GM19438 (cell line): Measurements from ENCODE around the gene UCP2.

ENCODE experiments used
- ATAC-seq: cut with Tn5 transposase; IDR thresholded peaks from one replicate; pipeline ENCODE4 v1.9.1; 2021; ENCODE audit warnings: low read depth; ENCODE audit not compliant: unreplicated experiment

UCP2 gene, protein sequence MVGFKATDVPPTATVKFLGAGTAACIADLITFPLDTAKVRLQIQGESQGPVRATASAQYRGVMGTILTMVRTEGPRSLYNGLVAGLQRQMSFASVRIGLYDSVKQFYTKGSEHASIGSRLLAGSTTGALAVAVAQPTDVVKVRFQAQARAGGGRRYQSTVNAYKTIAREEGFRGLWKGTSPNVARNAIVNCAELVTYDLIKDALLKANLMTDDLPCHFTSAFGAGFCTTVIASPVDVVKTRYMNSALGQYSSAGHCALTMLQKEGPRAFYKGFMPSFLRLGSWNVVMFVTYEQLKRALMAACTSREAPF

DNA sequence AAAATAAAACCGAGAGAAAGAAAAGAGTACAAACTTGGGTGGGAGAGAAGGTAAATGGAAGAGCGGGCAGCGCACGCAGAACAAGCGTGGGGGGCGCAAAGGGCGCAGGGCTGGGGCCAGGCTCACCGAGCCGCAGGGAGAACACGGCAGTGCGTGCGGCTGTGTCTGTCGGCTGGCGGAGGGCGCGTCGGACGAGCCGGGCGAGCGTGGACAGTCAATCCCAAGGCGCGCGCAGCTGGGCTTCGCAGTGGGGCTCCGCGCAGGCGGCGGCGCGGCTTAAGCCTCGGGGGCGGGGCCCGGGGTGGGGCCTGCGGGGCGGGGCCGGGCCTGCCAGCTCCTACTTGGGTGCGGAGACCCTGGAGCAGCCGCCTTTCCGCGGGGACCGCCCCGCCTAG is at the start of gene UCP2:
Gene UCP2 (minus strand): TSS at position 249 of the 395 bp plus-strand sequence. CDS start 4,465 bp downstream, outside the sequence.
- ATAC-seq = peak; percentile 55

GRCh38 chr11:74030723-74031676 is 48.4 kb upstream of the UCP2 start:
- no peak for ATAC-seq

DNA sequence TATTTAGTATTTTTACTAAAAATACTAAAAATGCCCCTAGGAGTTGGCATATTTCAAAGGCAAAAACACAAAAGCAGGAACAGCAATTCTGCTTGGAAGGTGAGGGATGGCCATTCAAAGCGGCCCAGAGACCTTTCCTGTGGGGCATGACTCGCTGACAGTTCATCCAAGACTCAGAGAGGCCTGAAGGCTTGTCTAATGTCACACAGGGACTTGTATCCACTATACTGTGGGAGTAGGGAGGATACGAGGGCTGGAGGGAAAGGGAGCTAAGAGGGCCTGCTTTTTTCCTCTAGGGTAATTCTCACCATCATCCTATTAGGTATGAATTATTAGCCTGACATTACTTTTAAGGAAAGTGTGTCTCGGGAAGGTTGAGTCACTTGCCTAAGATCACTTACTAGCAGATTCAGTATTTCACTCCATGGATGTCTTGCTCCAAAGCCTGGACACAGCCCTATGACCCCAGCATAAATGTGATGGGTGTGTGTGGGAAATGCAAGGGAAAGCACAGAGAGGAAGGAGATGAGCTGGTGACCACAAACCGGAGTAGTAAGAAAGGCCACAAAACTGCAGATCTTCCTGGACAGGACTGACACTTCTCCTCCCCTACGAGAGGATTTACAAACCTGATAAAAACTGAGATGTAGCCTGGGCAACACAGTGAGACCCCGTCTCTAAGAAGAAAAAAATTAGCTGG is 43.0 kb upstream of the UCP2 start:
- ATAC-seq = no peak

- ATAC-seq = no peak
Measured at GRCh38 chr11:74024261-74025029, 41.8 kb upstream of the UCP2 start.

DNA sequence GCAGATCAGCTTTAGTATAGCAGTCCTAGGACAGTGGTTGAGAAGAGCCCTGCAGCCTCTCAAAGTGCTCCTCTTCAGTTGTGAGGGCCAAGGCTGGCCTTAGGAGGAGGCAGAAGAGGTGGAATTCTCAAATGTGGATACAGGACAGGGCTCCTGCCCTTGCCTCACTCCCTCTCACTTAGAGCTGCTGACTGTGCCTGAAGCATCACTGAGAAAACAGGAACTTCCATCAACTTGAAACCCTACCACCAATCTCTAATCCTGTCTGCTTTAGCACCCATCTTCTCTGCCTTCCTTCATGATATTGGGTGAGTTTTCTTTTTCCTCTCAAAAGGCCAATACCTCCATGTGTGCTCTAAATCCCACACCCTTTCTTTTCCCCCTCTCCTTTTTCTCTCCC is 40.6 kb upstream of the UCP2 start:
- ATAC-seq = no peak

DNA sequence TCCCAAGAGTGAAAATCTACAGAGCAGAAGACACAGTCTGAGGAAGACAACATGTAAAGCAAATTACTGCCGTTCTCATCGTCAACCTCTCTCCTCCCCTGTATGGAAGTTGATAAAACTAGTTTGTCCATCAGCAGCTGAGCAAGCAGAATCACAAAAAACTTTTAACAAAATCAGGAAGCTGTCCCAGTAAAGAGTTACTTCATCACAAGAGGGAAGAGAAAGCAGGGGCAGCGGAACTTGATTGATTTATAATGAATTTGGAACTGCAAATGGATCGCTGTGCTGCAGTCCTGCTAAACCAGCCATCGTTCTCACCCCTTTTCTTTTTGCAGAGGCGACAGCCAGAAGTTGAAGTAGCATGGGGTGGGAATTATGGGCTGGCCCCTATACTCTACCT is 39.9 kb upstream of the UCP2 start:
- no peak for ATAC-seq

GRCh38 chr11:74021998-74022397 is 39.4 kb upstream of the UCP2 start:
- no peak for ATAC-seq

- peak; percentile 68 for ATAC-seq
Measured at GRCh38 chr11:74020539-74020938, 37.9 kb upstream of the UCP2 start.

GRCh38 chr11:74019860-74020259 is 37.2 kb upstream of the UCP2 start:
- ATAC-seq = no peak

DNA sequence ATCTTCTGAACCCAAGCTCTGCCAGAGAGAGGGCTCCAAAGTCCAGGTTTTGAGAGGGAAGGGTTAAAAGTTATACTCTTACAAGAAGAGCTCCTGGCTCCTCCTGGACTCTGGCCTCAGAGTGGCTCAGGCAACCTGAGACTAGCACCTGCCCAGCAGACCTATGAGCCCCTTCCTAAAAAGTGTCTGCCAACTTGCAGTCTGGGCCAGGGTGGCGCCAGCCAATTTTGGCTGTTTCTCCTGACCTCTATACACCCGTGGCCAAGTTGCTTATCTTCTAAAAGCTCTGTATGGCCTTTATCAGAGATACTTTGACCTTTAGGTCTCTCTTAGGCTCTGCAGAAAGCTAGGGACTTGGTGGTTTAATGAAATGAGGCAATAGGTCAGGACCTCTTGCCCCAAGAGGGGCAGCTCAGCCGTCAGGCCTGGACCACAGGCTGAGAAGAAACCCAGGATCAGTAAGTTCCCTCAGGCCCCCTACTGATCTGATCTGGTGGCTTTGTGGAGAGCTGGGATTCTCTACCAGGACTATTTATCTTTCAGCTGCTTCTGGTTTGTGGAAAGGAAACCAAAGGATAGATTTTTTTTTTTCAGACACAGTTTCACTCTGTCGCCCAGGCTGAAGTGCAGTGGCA is 36.6 kb upstream of the UCP2 start:
- ATAC-seq = no peak

DNA sequence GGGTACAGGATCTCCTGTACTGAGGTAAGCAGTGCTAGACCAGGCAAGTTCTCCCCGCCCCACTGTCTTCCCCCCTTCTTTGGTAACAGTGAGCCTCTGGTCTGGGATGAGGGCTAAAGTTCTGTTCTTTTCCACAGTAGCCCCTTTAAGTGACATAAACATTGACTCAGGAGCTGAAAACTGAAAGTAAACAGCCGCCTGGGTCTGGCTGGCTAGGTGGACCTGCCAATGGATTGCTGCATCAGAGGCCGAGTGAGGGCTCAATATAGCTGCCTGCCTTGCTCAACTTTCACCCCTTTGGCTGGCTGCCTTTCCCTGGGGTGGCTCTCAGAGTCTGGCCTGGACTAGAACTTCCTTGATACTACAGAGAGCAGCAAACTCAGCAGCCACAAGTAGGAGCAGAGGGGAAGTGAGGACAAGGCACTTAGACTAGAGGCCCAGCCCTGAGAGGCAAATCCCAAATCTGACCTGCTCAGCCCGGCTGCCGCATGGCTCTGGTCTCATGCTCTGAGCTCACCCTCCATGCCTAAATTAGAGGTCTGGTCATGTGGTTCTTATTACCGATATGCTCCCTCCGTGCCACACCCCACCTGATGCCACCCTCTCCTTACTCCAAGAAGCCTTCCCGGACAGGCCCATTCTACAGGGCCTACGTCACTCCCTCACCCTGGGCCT is 35.8 kb upstream of the UCP2 start:
- no peak for ATAC-seq

- no peak for ATAC-seq
Measured at GRCh38 chr11:74017631-74018030, 35.0 kb upstream of the UCP2 start.

DNA sequence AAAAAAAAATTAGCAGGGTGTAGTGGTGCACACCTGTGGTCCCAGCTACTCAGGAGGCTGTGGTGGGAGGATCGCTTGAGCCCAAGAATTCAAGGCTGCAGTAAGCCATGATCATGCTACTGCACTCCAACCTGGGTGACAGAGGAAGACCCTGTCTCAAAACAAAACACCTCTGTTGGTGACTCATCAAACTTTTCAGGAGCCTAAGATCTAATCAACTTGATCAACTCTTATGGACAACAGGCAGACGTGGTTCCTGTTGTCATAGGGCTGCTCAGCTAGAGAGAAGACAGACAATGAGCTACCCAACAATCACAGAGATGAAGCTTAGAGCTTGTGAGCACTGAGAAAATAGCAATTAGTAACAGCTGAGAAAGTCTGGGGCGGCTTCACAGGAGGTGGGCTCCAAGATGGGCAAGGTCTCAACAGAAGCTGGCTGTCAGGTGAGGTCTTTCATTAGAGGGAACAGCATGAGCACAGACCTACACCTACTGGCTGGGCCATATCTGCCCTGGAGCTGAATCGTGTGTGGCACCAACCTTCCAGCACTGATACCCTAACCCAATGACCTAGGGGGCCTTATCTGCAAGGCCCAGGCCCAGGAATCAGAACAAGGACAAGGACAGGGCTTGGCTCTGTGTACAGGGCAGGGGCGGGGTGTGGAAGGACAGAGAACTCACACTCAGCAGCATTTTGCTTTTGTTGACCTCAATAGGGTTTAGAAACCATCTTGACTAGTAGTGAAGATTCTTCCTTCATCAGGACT is 33.5 kb upstream of the UCP2 start:
- no peak for ATAC-seq

GRCh38 chr11:74014880-74015279 is 32.2 kb upstream of the UCP2 start:
- ATAC-seq = no peak

DNA sequence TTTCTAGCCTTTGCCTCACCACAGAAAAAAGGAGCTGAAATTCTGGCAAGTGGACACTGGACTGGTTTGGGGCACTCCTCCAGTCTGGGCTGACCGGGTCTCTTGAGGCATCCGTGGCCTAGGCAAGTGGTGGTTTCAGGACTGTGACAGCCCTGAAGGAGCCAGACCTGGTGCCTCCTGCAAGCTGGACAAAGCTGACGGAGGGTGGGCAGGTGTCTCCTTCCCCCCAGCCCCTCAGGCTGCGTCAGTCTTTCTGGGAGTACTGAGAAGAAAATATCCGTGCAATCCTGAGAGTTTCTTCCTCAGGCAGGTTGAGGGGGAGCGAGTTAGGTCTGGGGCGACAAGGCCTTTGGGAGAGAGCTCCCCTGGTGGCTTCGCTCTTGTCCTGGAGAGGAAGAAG is 30.5 kb upstream of the UCP2 start:
- no peak for ATAC-seq

GRCh38 chr11:74012074-74012809 is 29.6 kb upstream of the UCP2 start:
- ATAC-seq = no peak

GRCh38 chr11:74011360-74012073 is 28.9 kb upstream of the UCP2 start:
- peak; percentile 71 for ATAC-seq
